Myocyte (in vitro differentiated cells): Measurements from ENCODE around the gene DROSHA. TPM values are rescaled to one million over a fixed set of nuclear protein-coding genes. Genes with fewer than 3 reads are reported as not detected.

Experiments
- DNase-seq: peaks from one replicate; pipeline ENCODE4 v3.0.0-alpha.2; 2012; ENCODE audit warnings: low read depth
- total RNA-seq: library from RNA; depleted of rRNA; stranded (reverse); fragments of >200 nt; gene quantifications from 2 replicates; pipeline ENCODE4 v1.2.3, GENCODE V29; 2014

DROSHA gene
- total RNA-seq, 1 donor from 2014 or later: 23.3 TPM

GRCh38 chr5:31523041-31523440, 8.9 kb downstream of the DROSHA start:
- DNase-seq: no peak

GRCh38 chr5:31516802-31517201, 15.1 kb downstream of the DROSHA start:
- DNase-seq: no peak

GRCh38 chr5:31511305-31511704, 20.6 kb downstream of the DROSHA start:
- DNase-seq: no peak

GRCh38 chr5:31504529-31504928, 27.4 kb downstream of the DROSHA start:
- DNase-seq: no peak

- no peak for DNase-seq
Observed at GRCh38 chr5:31502506-31502905, 29.4 kb downstream of the DROSHA start.

- DNase-seq: no peak
Observed at GRCh38 chr5:31500256-31500655, 31.6 kb downstream of the DROSHA start.

- no peak for DNase-seq
Observed at GRCh38 chr5:31496891-31497290, 35.0 kb downstream of the DROSHA start.

GRCh38 chr5:31496301-31496700, 35.6 kb downstream of the DROSHA start:
- DNase-seq: no peak

- DNase-seq: no peak
Observed at GRCh38 chr5:31495336-31495735, 36.6 kb downstream of the DROSHA start.

GRCh38 chr5:31492869-31493268, 39.0 kb downstream of the DROSHA start:
- peak; percentile 21 for DNase-seq

- DNase-seq: no peak
Observed at GRCh38 chr5:31487506-31487905, 44.4 kb downstream of the DROSHA start.

GRCh38 chr5:31486441-31486840, 45.5 kb downstream of the DROSHA start:
- DNase-seq: no peak

- no peak for DNase-seq
Observed at GRCh38 chr5:31485376-31486207, 46.3 kb downstream of the DROSHA start.

- no peak for DNase-seq
Observed at GRCh38 chr5:31481531-31482165, 50.2 kb downstream of the DROSHA start.

GRCh38 chr5:31479706-31480105, 52.2 kb downstream of the DROSHA start:
- DNase-seq: no peak

GRCh38 chr5:31478901-31479300, 53.0 kb downstream of the DROSHA start:
- DNase-seq: no peak

- DNase-seq: no peak
Observed at GRCh38 chr5:31477971-31478370, 53.9 kb downstream of the DROSHA start.

GRCh38 chr5:31477516-31477915, 54.4 kb downstream of the DROSHA start:
- no peak for DNase-seq

- DNase-seq: no peak
Observed at GRCh38 chr5:31476738-31477141, 55.2 kb downstream of the DROSHA start.

GRCh38 chr5:31471916-31472315, 60.0 kb downstream of the DROSHA start:
- no peak for DNase-seq

GRCh38 chr5:31471040-31471439, 60.9 kb downstream of the DROSHA start:
- no peak for DNase-seq

- peak; percentile 84 for DNase-seq
Observed at GRCh38 chr5:31470608-31471007, 61.3 kb downstream of the DROSHA start.

- no peak for DNase-seq
Observed at GRCh38 chr5:31469886-31470285, 62.0 kb downstream of the DROSHA start.
